Measurements from ENCODE around the gene COL25A1.
A peak's percentile ranks its signal among the peaks of the same experiment; 100 is the strongest.

The COL25A1 gene

GRCh38 chr4:108811486-108811885 lies 491.0 kb downstream of the COL25A1 start:
- DNase-seq (ENCODE audit: low read depth), result no peak

GRCh38 chr4:108810087-108810486 lies 492.4 kb downstream of the COL25A1 start:
- DNase-seq (ENCODE audit: low read depth), result no peak

GRCh38 chr4:108804648-108805273 lies 497.7 kb downstream of the COL25A1 start:
- DNase-seq (ENCODE audit: low read depth), result no peak

GRCh38 chr4:108799306-108799705 lies 503.2 kb downstream of the COL25A1 start:
- DNase-seq (ENCODE audit: low read depth), result no peak

GRCh38 chr4:108796173-108796572 lies 506.3 kb downstream of the COL25A1 start:
- DNase-seq (ENCODE audit: low read depth), result no peak

- DNase-seq (ENCODE audit: low read depth), result no peak
These were observed 506.7 kb downstream of the COL25A1 start for GRCh38 chr4:108795733-108796132.

GRCh38 chr4:108794136-108794535 lies 508.3 kb downstream of the COL25A1 start:
- DNase-seq (ENCODE audit: low read depth), result no peak

- no peak for DNase-seq (ENCODE audit: low read depth)
These were observed 509.0 kb downstream of the COL25A1 start for GRCh38 chr4:108793415-108793814.

GRCh38 chr4:108788731-108789130 lies 513.7 kb downstream of the COL25A1 start:
- DNase-seq (ENCODE audit: low read depth), result no peak

- DNase-seq (ENCODE audit: low read depth), result no peak
These were observed 514.7 kb downstream of the COL25A1 start for GRCh38 chr4:108787724-108788123.

- no peak for DNase-seq (ENCODE audit: low read depth)
These were observed 515.4 kb downstream of the COL25A1 start for GRCh38 chr4:108787106-108787505.

GRCh38 chr4:108786351-108786750 lies 516.1 kb downstream of the COL25A1 start:
- no peak for DNase-seq (ENCODE audit: low read depth)

- no peak for DNase-seq (ENCODE audit: low read depth)
These were observed 518.6 kb downstream of the COL25A1 start for GRCh38 chr4:108783665-108784463.

GRCh38 chr4:108779958-108780357 lies 522.5 kb downstream of the COL25A1 start:
- no peak for DNase-seq (ENCODE audit: low read depth)

GRCh38 chr4:108777388-108777787 lies 525.1 kb downstream of the COL25A1 start:
- no peak for DNase-seq (ENCODE audit: low read depth)

GRCh38 chr4:108775921-108776320 lies 526.5 kb downstream of the COL25A1 start:
- no peak for DNase-seq (ENCODE audit: low read depth)

- DNase-seq (ENCODE audit: low read depth), result no peak
These were observed 527.5 kb downstream of the COL25A1 start for GRCh38 chr4:108774809-108775530.

- no peak for DNase-seq (ENCODE audit: low read depth)
These were observed 530.1 kb downstream of the COL25A1 start for GRCh38 chr4:108772402-108772801.

- no peak for DNase-seq (ENCODE audit: low read depth)
These were observed 536.4 kb downstream of the COL25A1 start for GRCh38 chr4:108766058-108766457.

GRCh38 chr4:108763986-108764385 lies 538.5 kb downstream of the COL25A1 start:
- DNase-seq (ENCODE audit: low read depth), result no peak

- DNase-seq (ENCODE audit: low read depth), result no peak
These were observed 539.2 kb downstream of the COL25A1 start for GRCh38 chr4:108763226-108763593.

GRCh38 chr4:108762559-108763225 lies 539.8 kb downstream of the COL25A1 start, which contains the start of gene ETNPPL:
Gene ETNPPL (minus strand): TSS chr4:108763053. CDS start chr4:108762898, 155 bp downstream.
- peak; percentile 18 for DNase-seq (ENCODE audit: low read depth)

Data from activated T-cell treated with anti-CD3 and anti-CD28 coated beads for 48 hours (primary cell).